ENCODE results near the gene DENND6A.

DENND6A gene

GRCh38 chr3:57692396-57693147 lies at the start of gene DENND6A:
DENND6A (minus strand) TSS chr3:57693077; CDS start chr3:57693018, 59 bp downstream.
- H3K4me3 ChIP-seq (ENCODE audit: severe bottlenecking), result peak within 1 kb of the TSS; percentile 65
- peaks cover 30% of the 10 kb centered on the region for H3K4me1 ChIP-seq (ENCODE audit: insufficient read depth, poor library complexity, severe bottlenecking)
- DNase-seq (ENCODE audit: low spot score) (peak; percentile 95), ATAC-seq (ENCODE audit: low read depth) (peak; percentile 77)
- H3K27ac ChIP-seq (ENCODE audit: poor library complexity, severe bottlenecking), result peak within 1 kb of the TSS; percentile 92
- H3K27me3 ChIP-seq (ENCODE audit: insufficient read depth, poor library complexity, severe bottlenecking), result no peaks in the 10 kb centered on the region
- no peak for TF ChIP-seq CTCF (IDR thresholded peaks at IDR 0.05; ENCODE audit: poor library complexity, severe bottlenecking)
- H3K36me3 ChIP-seq (ENCODE audit: low read depth), result peaks cover 5% of the 10 kb centered on the region; the same call in 1 of the 2 replicates
- no peaks in the 10 kb centered on the region for H3K9me3 ChIP-seq (ENCODE audit: severe bottlenecking)

- H3K36me3 ChIP-seq (ENCODE audit: low read depth), result no peaks in the 10 kb centered on the region
- no peaks in the 10 kb centered on the region for H3K27me3 ChIP-seq (ENCODE audit: insufficient read depth, poor library complexity, severe bottlenecking)
- ATAC-seq (ENCODE audit: low read depth), result no peak
- H3K9me3 ChIP-seq (ENCODE audit: severe bottlenecking), result no peaks in the 10 kb centered on the region
- no peak for TF ChIP-seq CTCF (IDR thresholded peaks at IDR 0.05; ENCODE audit: poor library complexity, severe bottlenecking)
- DNase-seq (ENCODE audit: low spot score), result no peak
- H3K4me3 ChIP-seq (ENCODE audit: severe bottlenecking), result no peak overlapping the region
- peaks cover 5% of the 10 kb centered on the region for H3K4me1 ChIP-seq (ENCODE audit: insufficient read depth, poor library complexity, severe bottlenecking)
- no peak overlapping the region for H3K27ac ChIP-seq (ENCODE audit: poor library complexity, severe bottlenecking)
Observed at GRCh38 chr3:57740027-57740426, 47.1 kb upstream of the DENND6A start.

- Histone ChIP-seq H3K27me3 (ENCODE audit: insufficient read depth, poor library complexity, severe bottlenecking) (no peaks in the 10 kb centered on the region), H3K27ac (ENCODE audit: poor library complexity, severe bottlenecking) (no peak overlapping the region), H3K36me3 (ENCODE audit: low read depth) (no peaks in the 10 kb centered on the region), H3K4me1 (ENCODE audit: insufficient read depth, poor library complexity, severe bottlenecking) (peaks cover under 1% of the 10 kb centered on the region), H3K4me3 (ENCODE audit: severe bottlenecking) (no peak overlapping the region), H3K9me3 (ENCODE audit: severe bottlenecking) (no peaks in the 10 kb centered on the region)
- ATAC-seq (ENCODE audit: low read depth) (no peak), DNase-seq (ENCODE audit: low spot score) (no peak)
- no peak for TF ChIP-seq CTCF (IDR thresholded peaks at IDR 0.05; ENCODE audit: poor library complexity, severe bottlenecking)
Observed at GRCh38 chr3:57738391-57738790, 45.5 kb upstream of the DENND6A start.

- no peak for TF ChIP-seq CTCF (IDR thresholded peaks at IDR 0.05; ENCODE audit: poor library complexity, severe bottlenecking)
- no peak overlapping the region for H3K27ac ChIP-seq (ENCODE audit: poor library complexity, severe bottlenecking)
- no peak overlapping the region for H3K4me3 ChIP-seq (ENCODE audit: severe bottlenecking)
- H3K4me1 ChIP-seq (ENCODE audit: insufficient read depth, poor library complexity, severe bottlenecking), result no peaks in the 10 kb centered on the region
- no peaks in the 10 kb centered on the region for H3K27me3 ChIP-seq (ENCODE audit: insufficient read depth, poor library complexity, severe bottlenecking)
- DNase-seq (ENCODE audit: low spot score) (no peak), ATAC-seq (ENCODE audit: low read depth) (no peak)
- H3K36me3 ChIP-seq (ENCODE audit: low read depth), result no peaks in the 10 kb centered on the region
- H3K9me3 ChIP-seq (ENCODE audit: severe bottlenecking), result no peaks in the 10 kb centered on the region
Observed at GRCh38 chr3:57737840-57738239, 45.0 kb upstream of the DENND6A start.

- H3K27me3 ChIP-seq (ENCODE audit: insufficient read depth, poor library complexity, severe bottlenecking), result no peaks in the 10 kb centered on the region
- no peaks in the 10 kb centered on the region for H3K9me3 ChIP-seq (ENCODE audit: severe bottlenecking)
- no peaks in the 10 kb centered on the region for H3K4me1 ChIP-seq (ENCODE audit: insufficient read depth, poor library complexity, severe bottlenecking)
- ATAC-seq (ENCODE audit: low read depth) (no peak), DNase-seq (ENCODE audit: low spot score) (no peak)
- no peaks in the 10 kb centered on the region for H3K36me3 ChIP-seq (ENCODE audit: low read depth)
- no peak overlapping the region for H3K27ac ChIP-seq (ENCODE audit: poor library complexity, severe bottlenecking)
- no peak for TF ChIP-seq CTCF (IDR thresholded peaks at IDR 0.05; ENCODE audit: poor library complexity, severe bottlenecking)
- no peak overlapping the region for H3K4me3 ChIP-seq (ENCODE audit: severe bottlenecking)
Observed at GRCh38 chr3:57735405-57735804, 42.5 kb upstream of the DENND6A start.

Measured in RWPE2 (cell line).